Stimulated activated CD8-positive, alpha-beta memory T cell treated with anti-CD3 and anti-CD28 coated beads, Interleukin-7, amount 100 ng/mL, for 48 hours (primary cell): Measurements from ENCODE around the gene GPC6.
"Not testable (repeated sequence)": the region's sequence is repeated elsewhere in the genome, so short reads cannot be mapped to it uniquely, and the experiment has no call there.

Source experiments
- DNase-seq, 2 donors: peaks; one replicate each; pipeline ENCODE4 v3.0.0-alpha.2; 2020; ENCODE audit warnings: low read depth in 1 of 2; ENCODE audit errors: extremely low read depth in 1 of 2

GPC6 gene

GRCh38 chr13:94329754-94330551, 1103.3 kb downstream of the GPC6 start:
- no peak for DNase-seq

GRCh38 chr13:94330552-94331071, 1104.0 kb downstream of the GPC6 start:
- DNase-seq: no peak

GRCh38 chr13:94331281-94331680, 1104.7 kb downstream of the GPC6 start:
- DNase-seq: no peak

- no peak for DNase-seq
These were observed 1105.9 kb downstream of the GPC6 start for GRCh38 chr13:94332359-94333096.

DNA sequence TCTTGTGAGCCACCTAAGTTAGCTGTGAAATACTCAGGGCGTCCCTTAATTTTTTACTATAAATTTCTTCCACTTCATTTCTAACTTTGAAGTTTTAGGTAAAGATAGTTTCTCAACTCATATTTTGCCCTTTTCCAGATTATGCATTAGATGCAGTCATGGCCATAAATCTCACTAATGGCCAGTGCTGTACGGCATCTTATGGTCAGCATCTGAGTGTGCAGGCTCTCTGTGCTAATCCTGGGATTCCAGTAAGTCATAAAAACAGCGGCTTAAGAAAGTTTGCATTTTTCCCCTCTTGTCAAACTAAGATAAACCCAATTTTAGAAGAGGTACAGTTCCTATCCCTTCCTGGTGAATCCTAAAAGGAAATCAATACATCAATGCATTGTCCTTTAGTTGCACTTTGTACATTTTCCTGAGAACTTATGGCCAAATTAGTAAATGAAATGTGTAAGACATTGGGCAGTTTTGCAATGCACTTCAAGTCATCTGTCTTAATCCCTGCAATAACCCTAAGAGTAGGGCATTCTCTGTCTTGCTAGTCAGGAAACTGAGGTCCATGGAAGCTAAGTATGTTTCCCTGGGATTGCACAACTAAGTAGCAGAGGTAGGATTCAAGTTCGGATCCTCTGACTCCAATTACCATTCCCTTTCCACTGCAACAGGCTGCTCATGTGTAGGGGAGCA, 1106.7 kb downstream of the GPC6 start:
- no peak for DNase-seq

DNA sequence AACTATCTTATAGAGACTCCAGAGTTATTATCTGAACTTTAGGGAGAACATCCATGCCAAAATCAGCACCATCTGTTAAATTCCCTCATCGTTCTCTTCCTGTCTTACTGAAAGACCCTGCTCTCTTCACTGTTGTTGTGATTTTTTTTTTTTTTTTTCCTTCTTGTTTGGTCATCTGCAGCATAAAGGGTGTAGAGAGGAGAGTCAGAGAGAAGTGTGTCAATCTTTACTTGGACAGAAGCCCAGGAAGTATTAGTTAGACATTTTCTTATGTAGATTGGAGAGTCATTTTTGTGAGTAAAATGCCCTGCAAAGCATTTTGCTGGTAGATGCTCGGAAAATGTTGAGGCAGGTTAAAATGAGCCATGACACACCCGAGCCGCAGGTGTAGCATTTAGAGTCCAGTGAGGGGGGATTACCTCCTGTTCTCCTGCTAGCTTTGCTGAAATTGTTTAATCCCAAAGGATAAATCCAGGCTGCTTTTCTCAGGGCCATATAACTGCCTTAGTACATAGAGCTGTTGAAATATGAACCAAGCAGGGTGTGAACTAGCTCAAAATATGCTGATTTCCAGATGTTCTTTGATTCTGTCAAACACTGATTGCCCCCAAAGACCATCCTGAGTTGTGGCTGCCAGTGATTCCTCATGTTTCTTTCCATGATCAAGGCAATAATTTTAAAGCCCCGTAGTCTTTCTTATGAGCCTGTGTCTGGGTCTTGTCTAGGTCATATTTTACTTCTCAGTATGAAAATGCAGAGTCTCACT, 1109.3 kb downstream of the GPC6 start:
- DNase-seq: no peak

DNA sequence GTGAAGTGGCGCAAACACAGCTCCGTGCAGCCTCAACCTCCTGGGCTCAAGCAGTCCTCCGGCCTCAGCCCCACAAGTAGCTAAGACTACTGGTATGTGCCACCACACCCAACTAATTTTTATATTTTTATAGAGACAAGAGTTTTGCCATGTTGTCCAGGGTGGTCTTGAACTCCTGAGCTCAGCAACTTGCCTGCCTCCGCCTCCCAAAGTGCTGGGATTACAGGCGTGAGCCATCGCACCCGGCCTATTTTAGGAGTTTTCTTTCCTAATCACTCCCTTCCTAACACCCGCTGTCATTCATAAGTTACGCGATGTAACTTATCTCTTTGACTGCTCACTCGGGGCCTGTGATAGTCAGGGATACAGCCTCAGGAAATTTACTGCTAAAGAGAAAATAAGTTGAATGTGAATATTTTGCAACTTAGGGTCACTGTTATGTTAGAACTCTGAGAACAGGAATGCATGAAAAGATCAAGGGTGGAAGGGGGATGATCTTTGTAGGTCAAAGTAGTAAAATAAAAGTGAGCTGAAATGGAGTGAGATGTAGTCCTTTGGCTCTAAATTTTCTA, 1112.6 kb downstream of the GPC6 start:
- DNase-seq: no peak

GRCh38 chr13:94342436-94343242, 1116.0 kb downstream of the GPC6 start:
- no peak for DNase-seq

DNA sequence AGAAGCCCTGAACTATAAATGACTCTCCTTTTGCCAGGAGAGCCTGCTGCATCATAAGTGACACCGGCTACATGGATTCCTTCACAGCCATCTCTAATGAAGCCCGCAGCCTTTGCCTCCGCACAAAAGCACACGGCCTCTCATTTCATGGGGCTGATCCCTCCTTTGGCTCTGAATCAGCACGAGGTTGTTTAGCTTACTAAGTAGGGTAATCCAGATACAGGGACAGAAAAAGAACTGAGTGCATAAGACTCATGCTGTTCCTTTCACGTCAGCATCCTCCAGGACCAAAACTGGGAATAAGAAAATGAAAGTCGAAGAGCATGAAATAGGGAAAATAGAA, 1116.6 kb downstream of the GPC6 start:
- no peak for DNase-seq

DNA sequence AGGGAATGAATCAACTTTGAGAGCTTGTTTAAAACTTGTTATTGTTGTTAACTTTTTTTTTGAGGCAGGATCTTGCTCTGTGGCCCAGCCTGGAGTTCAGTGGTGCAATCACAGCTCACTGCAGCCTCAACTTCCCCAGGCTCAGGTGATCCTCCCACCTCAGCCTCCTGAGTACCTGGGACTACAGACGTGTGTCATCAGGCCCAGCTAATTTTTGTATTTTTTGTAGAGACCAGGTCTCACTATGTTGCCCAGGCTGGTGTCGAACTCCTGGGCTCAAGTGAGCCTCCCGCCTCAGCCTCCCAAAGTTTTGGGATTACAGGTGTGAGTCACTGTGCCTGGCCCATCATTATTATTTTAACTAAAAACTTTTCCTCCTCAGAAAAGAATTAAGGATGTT, 1117.1 kb downstream of the GPC6 start:
- DNase-seq: not testable (repeated sequence)

DNA sequence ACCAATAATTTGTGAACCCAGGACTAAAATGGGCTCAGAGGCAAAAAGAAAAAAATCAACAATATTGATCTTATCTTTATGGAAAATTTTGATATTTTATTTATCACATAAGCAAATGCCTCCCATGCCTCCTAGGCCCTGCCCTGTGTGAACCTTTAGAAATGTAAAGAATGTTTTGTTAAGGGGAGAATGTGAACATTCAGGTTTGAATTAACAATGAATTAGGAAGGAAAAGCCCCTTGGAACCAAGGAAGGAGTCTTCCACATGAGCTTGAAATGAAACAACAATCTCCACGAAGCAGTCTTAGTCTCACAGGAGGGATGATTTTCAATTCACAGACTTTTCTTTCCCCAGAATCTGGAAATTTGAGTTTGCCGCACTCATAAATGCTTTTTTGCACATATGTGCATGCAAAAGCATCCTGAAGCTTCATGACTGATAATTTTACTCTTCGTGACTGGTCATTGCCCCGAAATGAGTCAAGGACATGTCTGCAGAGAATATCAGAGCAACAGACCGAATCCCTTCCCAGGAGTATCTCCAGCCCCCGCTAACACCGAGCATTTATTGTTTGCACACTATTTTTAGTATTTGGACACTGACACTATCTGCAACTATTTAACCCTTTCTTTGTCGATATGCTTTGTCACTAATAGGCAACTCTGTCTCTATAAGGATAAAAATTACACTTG, 1117.7 kb downstream of the GPC6 start:
- DNase-seq: no peak

GRCh38 chr13:94345374-94346195, 1119.0 kb downstream of the GPC6 start:
- DNase-seq: no peak

- no peak for DNase-seq
These were observed 1119.8 kb downstream of the GPC6 start for GRCh38 chr13:94346261-94347019.

DNA sequence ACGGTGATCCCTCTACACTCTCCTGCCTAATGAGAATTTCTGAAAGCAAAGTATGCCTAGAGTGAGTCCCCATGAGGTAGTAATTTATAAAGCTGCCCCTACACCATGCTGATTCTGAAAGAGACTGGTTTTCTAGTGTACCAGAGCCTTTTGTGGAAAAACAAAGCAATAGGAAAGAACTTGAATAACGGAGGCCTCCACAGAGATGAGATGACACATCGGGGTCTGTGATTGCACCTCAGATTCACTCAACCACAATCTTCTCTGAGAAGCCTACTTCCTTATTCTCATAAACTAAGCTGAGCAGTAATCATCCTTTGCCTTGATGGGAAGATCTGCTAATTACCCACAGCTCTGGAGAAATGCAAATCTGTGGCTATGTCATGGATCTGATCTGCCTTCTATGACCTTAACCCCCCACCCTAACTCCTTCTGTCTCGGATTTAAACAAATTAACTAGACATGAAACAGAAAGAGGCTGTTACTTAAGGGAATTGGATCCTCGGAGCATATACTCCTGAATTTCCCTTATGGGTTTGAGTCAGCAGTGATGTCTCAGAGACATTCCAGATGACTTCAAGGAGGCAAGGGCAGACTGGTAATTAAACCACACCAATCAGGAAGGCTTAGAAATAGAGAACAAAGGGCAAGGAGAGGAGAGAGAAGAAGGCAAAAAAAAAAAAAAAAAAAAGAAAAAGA, 1124.8 kb downstream of the GPC6 start:
- peak in 1 of 2 donors; percentile 29 for DNase-seq

DNA sequence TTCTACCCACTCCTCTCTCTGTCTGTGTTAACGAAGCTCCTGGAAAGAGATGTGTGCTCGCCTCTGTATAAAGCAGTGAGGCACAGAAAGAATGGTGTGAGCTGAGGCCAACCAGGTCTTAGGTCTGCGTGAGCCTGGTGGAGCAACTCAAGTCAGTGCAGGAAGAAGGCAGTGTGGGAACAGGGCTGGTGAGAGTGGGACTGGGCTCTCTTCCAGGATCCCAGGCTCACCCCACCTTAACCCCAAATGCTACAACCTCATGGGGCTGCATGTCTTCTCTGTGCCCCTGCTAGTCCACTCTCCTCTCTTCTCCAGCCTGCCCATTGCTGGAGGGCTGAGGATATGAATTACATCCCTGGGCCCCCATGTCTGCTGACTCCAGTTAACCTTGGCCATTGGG, 1125.5 kb downstream of the GPC6 start:
- DNase-seq: no peak

GRCh38 chr13:94353167-94353710, 1126.6 kb downstream of the GPC6 start:
- no peak for DNase-seq

GRCh38 chr13:94359875-94360274, 1133.3 kb downstream of the GPC6 start:
- no peak for DNase-seq
